ENCODE data around the gene LARP6. TPM values are rescaled to one million over a fixed set of nuclear protein-coding genes. Genes with fewer than 3 reads are reported as not detected.

The LARP6 gene
- total RNA-seq, 1 experiment from 2014 or later: 66.3 TPM

GRCh38 chr15:70818580-70818979 is 35.4 kb downstream of the LARP6 start:
- H3K9me3 ChIP-seq (ENCODE audit: control insufficient read depth, insufficient read depth, low read depth, low read length): peaks cover 6% of the 10 kb centered on the region; the same call in 1 of the 2 replicates
- H3K36me3 ChIP-seq (ENCODE audit: control insufficient read depth, insufficient read depth, low read length): no peaks in the 10 kb centered on the region
- ATAC-seq (no peak), DNase-seq (ENCODE audit: low read depth, low spot score) (no peak)
- intact Hi-C loops (cut with micrococcal nuclease; ENCODE audit: unreplicated experiment): no loop called here
- peaks cover 7% of the 10 kb centered on the region; the same call in 1 of the 2 replicates for H3K4me1 ChIP-seq (ENCODE audit: control insufficient read depth, insufficient read depth, low read length)
- CTCF ChIA-PET: no interaction called here
- no peak overlapping the region for H3K4me3 ChIP-seq (ENCODE audit: low read depth in 2 of 2, low read length in 2 of 2)
- no peak overlapping the region for H3K27ac ChIP-seq (ENCODE audit: low read length)
- no TSS peak for BruUV-seq (replicated peaks)
- no peaks in the 10 kb centered on the region for H3K27me3 ChIP-seq (ENCODE audit: control insufficient read depth, insufficient read depth, low read length)
- no peak for TF ChIP-seq POLR2AphosphoS5 (IDR thresholded peaks at IDR 0.05; ENCODE audit: low read depth, low read length)
- TF ChIP-seq TCF7L2 (IDR thresholded peaks at IDR 0.05; ENCODE audit: low read depth, low read length): no peak
- no peak for TF ChIP-seq SIN3A (IDR thresholded peaks at IDR 0.05; ENCODE audit: borderline replicate concordance, insufficient read depth, low read depth, low read length)
- TF ChIP-seq CTCF (IDR thresholded peaks at IDR 0.05): no peak
- TF ChIP-seq REST (IDR thresholded peaks at IDR 0.05; ENCODE audit: insufficient read depth in 1 of 2, low read depth in 2 of 2, low read length in 1 of 2): no peak
- POLR2A ChIA-PET: no interaction called here
- in situ Hi-C loops (cut with HindIII; ENCODE audit: low pct_unique_long_range_greater_than_20kb, low sequenced_read_pairs): no loop called here

GRCh38 chr15:70817266-70817665 is 36.7 kb downstream of the LARP6 start:
- ChIA-PET CTCF (no interaction called here), POLR2A (interaction anchor here (0.6 kb wide), 2 partner anchors 95 to 1072 kb away, joined by 3 to 4 read pairs; no protein-coding TSS in a partner anchor)
- no TSS peak for BruUV-seq (replicated peaks)
- DNase-seq (ENCODE audit: low read depth, low spot score): no peak
- Histone ChIP-seq H3K27me3 (ENCODE audit: control insufficient read depth, insufficient read depth, low read length) (no peaks in the 10 kb centered on the region), H3K27ac (ENCODE audit: low read length) (peak overlapping the region; percentile 65), H3K4me3 (ENCODE audit: low read depth in 2 of 2, low read length in 2 of 2) (no peak overlapping the region), H3K9me3 (ENCODE audit: control insufficient read depth, insufficient read depth, low read depth, low read length) (peaks cover 6% of the 10 kb centered on the region; the same call in 1 of the 2 replicates), H3K4me1 (ENCODE audit: control insufficient read depth, insufficient read depth, low read length) (peaks cover 15% of the 10 kb centered on the region; the same call in 1 of the 2 replicates), H3K36me3 (ENCODE audit: control insufficient read depth, insufficient read depth, low read length) (no peaks in the 10 kb centered on the region)
- peak; percentile 30; the same call in 1 of the 2 replicates for ATAC-seq
- in situ Hi-C loops (cut with HindIII; ENCODE audit: low pct_unique_long_range_greater_than_20kb, low sequenced_read_pairs): no loop called here
- intact Hi-C loops (cut with micrococcal nuclease; ENCODE audit: unreplicated experiment): no loop called here
- no peak for TF ChIP-seq REST (IDR thresholded peaks at IDR 0.05; ENCODE audit: insufficient read depth in 1 of 2, low read depth in 2 of 2, low read length in 1 of 2)
- no peak for TF ChIP-seq SIN3A (IDR thresholded peaks at IDR 0.05; ENCODE audit: borderline replicate concordance, insufficient read depth, low read depth, low read length)
- TF ChIP-seq CTCF (IDR thresholded peaks at IDR 0.05): no peak
- no peak for TF ChIP-seq TCF7L2 (IDR thresholded peaks at IDR 0.05; ENCODE audit: low read depth, low read length)
- no peak for TF ChIP-seq POLR2AphosphoS5 (IDR thresholded peaks at IDR 0.05; ENCODE audit: low read depth, low read length)
